Right lobe of liver (tissue), 6 donors: ENCODE data around the gene FITM1. TPM values are rescaled to one million over a fixed set of nuclear protein-coding genes. Genes with fewer than 3 reads are reported as not detected.
A peak's percentile ranks its signal among the peaks of the same experiment; 100 is the strongest.

Experiments used
- ATAC-seq, 4 donors: fragments of 200-7000 bp; cut with Tn5 transposase; one replicate each; pipeline ENCODE4 v1.9.1; 2020; ENCODE audit warnings: mild to moderate bottlenecking in 4 of 4, moderate library complexity in 4 of 4
- DNase-seq, 3 donors: peaks; one replicate each; pipeline ENCODE4 v3.0.0-alpha.2; 2020
- H3K27ac ChIP-seq, 3 donors: fragments of 200-600 bp; one replicate each; pipeline ENCODE4 v1.8.0; 2022
- H3K27me3 ChIP-seq, 2 donors: fragments of 200-600 bp; one replicate each; pipeline ENCODE4 v1.8.0; 2022
- H3K36me3 ChIP-seq, 4 donors: fragments of 200-600 bp; sonication (generic) in 1 of 4; one replicate each; pipeline versions ENCODE4 v1.5.1 to v1.8.0; 2017 to 2022; ENCODE audit warnings: control low read depth in 1 of 4
- H3K4me1 ChIP-seq, 4 donors: fragments of 200-600 bp; sonication (generic) in 1 of 4; one replicate each; pipeline versions ENCODE4 v1.5.1 to v1.8.0; 2017 to 2022; ENCODE audit warnings: control low read depth in 1 of 4
- H3K4me3 ChIP-seq, 3 donors: fragments of 200-600 bp; one replicate each; pipeline ENCODE4 v1.8.0; 2022
- H3K9me3 ChIP-seq, 4 donors: fragments of 200-600 bp; sonication (generic) in 1 of 4; one replicate each; pipeline versions ENCODE4 v1.5.1 to v1.8.0; 2017 to 2022; ENCODE audit warnings: control low read depth in 1 of 4
- CTCF ChIP-seq, 4 donors: fragments of 200-600 bp in 3 of 4; fragments of 450-650 bp in 1 of 4; IDR thresholded peaks; one replicate each; pipeline versions ENCODE4 v1.5.1 to v1.8.0; 2016 to 2022; ENCODE audit warnings: antibody characterized with exemption in 4 of 4, mild to moderate bottlenecking in 2 of 4
- POLR2A ChIP-seq: fragments of 450-650 bp; IDR thresholded peaks from one replicate; pipeline ENCODE4 v1.6.1; 2017; ENCODE audit warnings: antibody characterized with exemption, mild to moderate bottlenecking
- WGBS: methylation state at CpG from one replicate; pipeline ENCODE4 v1.1.6; 2018; ENCODE audit warnings: low coverage, low lambda C conversion rate; ENCODE audit not compliant: insufficient coverage; ENCODE audit errors: missing lambda C conversion rate; 5-methylcytosine and 5-hydroxymethylcytosine counted together
- intact Hi-C, 2 donors: fragments of 100-400 bp; cut with DNase I; formaldehyde crosslinking; loops; one replicate each; pipeline versions ENCODE4 v1.11.2 to v1.14.1; 2022
- total RNA-seq, 6 experiments: library from RNA; depleted of rRNA in 2 of 6; stranded (reverse); fragments of >200 nt in 2 of 6; fragmentation: NEBNext Ultra II Directional in 3 of 6; extraction: Animal tissue kit (Norgen Biotek cat#: 25700) in 3 of 6; gene quantifications; one replicate each; pipeline versions ENCODE4 v1.1.0 to v1.2.4, GENCODE V29; 2016 to 2023
- donor health status: DM: no; HTN: yes; CAD: no.
- donor health status: DM: no; HTN: no; CAD: no.
- donor health status: DM: no; HTN: no; CAD: no.
- donor health status: DM: no; HTN: yes; CAD: no.
- donor health status: DM: no; HTN: yes; CAD: no.

The FITM1 gene
- total RNA-seq, 6 experiments from 2014 or later, result 1.5 to 32.5 (median 9.3) TPM

GRCh38 chr14:24165785-24166184, 35.3 kb downstream of the FITM1 start:
- H3K36me3 ChIP-seq, result peaks cover 7 to 43% (median 25%) of the 10 kb centered on the region in 4 donors
- no peak for ATAC-seq

GRCh38 chr14:24167469-24168114, 37.1 kb downstream of the FITM1 start:
- intact Hi-C loops, result loop anchor here in 1 of 2 donors (10.0 kb wide), 1 partner anchor 103 kb away; no protein-coding TSS in a partner anchor

More at GRCh38 chr14:24165785-24166184, 35.3 kb downstream of the FITM1 start:
- DNase-seq, result no peak
- Histone ChIP-seq H3K27ac (no peak overlapping the region), H3K4me1 (peaks cover 0 to 22% (median 7%) of the 10 kb centered on the region in 4 donors), H3K4me3 (no peak overlapping the region), H3K27me3 (no peaks in the 10 kb centered on the region), H3K9me3 (no peaks in the 10 kb centered on the region)
- WGBS, result 95% methylated on average over 5 of the region's 5 CpGs
- intact Hi-C loops, result loop anchor here in 1 of 2 donors (10.0 kb wide), 1 partner anchor 101 kb away; no protein-coding TSS in a partner anchor
- TF ChIP-seq CTCF (IDR thresholded peaks at IDR 0.05) (no peak), POLR2A (no peak)

GRCh38 chr14:24171422-24172260, 41.2 kb downstream of the FITM1 start, which contains the start of gene REC8:
REC8 (plus strand) TSS chr14:24172080; CDS start chr14:24172553, 473 bp downstream.
- peak; percentile 52 to 66 (median 65) for ATAC-seq
- H3K27ac ChIP-seq, result no peak within 1 kb of the TSS
- no peak within 1 kb of the TSS for H3K4me3 ChIP-seq

More at GRCh38 chr14:24167469-24168114, 37.1 kb downstream of the FITM1 start:
- no peak overlapping the region for H3K27ac ChIP-seq
- DNase-seq (no peak), ATAC-seq (peak in 2 of 4 donors; percentile 31 to 42)
- no peaks in the 10 kb centered on the region for H3K27me3 ChIP-seq
- H3K36me3 ChIP-seq, result peaks cover 7 to 43% (median 25%) of the 10 kb centered on the region in 4 donors
- peaks cover 0 to 8% (median 2%) of the 10 kb centered on the region in 4 donors for H3K4me1 ChIP-seq
- H3K4me3 ChIP-seq, result no peak overlapping the region
- H3K9me3 ChIP-seq, result no peaks in the 10 kb centered on the region
- no peak for TF ChIP-seq POLR2A
- TF ChIP-seq CTCF (IDR thresholded peaks at IDR 0.05), result no peak
- WGBS, result 87% methylated on average over 3 of the region's 3 CpGs

More at GRCh38 chr14:24171422-24172260, 41.2 kb downstream of the FITM1 start, which contains the start of gene REC8:
- H3K9me3 ChIP-seq, result no peaks in the 10 kb centered on the region
- intact Hi-C loops, result no loop called here
- H3K36me3 ChIP-seq, result peaks cover 0 to 5% (median 2%) of the 10 kb centered on the region in 4 donors
- no peaks in the 10 kb centered on the region for H3K27me3 ChIP-seq
- H3K4me1 ChIP-seq, result no peaks in the 10 kb centered on the region
- DNase-seq, result peak in 2 of 3 donors; percentile 46 to 70
- 58% methylated on average over 11 of the region's 63 CpGs for WGBS
- TF ChIP-seq CTCF (IDR thresholded peaks at IDR 0.05), result no peak
- TF ChIP-seq POLR2A, result no peak
